ENCODE measurements around the gene AP2B1.
"Not testable (repeated sequence)": the region's sequence is repeated elsewhere in the genome, so short reads cannot be mapped to it uniquely, and the experiment has no call there.

Gene AP2B1

GRCh38 chr17:35750526-35751395 is 163.6 kb downstream of the AP2B1 start:
- DNase-seq = peak; percentile 80

- not testable (repeated sequence) for DNase-seq
Measured at GRCh38 chr17:35751541-35751940, 164.4 kb downstream of the AP2B1 start.

DNA sequence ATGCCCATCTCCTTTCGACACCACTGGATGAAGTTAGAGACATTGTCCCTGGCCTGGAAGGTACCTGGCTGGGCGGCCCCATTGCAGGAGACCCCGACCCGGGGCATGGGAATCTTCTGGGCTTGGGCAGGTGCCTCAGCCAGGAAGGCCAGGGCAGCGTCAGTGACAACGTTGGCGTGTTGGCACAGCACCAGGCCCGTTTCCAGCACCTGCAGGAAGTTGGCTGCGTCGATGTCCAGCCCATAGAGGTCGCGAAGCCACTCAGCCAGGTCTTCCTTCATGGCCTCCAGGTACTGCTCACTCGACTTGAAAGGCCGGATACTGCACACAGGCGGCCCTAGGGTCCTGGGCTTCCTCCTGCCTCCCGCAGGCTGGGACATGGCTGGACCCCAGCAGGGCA is 165.3 kb downstream of the AP2B1 start:
- no peak for DNase-seq

DNA sequence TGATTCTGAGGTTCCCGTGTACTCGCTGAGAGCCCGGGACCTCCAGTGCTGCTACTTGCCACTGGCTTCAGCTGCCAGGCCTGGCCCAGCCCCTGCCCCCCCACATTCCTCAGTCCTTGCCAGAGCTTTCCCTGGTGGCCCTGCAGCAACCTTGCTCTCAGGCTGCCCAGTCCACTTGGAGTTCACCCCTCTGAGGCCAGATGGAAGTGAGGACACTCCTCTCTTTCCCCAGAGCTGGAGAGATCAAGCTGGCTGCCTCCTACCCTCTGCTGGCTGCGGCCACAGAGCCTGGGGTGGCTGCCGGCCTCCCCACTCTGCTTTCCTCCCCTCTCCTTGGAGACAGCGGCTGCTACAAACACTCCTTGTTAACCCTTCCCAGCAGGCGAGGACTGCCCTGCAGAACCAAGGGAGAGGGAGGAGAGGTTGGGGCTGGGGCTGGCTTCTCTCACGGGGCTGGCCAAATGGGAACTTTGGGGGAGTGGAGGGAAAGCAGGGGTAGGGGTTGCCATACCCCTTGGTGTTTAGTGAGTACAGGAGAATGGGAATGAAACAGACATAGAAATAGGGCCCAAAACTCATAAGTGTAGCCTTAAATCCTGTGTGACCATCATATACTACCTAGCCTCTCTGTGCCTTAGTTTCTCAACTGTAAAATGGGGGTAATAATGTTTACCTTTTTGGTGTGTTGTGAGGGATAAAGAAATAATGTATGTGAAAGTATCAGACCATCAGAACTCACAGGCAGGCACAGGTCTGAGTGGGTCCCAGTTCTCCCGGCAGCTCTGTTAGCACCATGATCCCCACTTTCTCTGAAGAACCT is 166.0 kb downstream of the AP2B1 start, which contains the start of gene GAS2L2:
Gene GAS2L2 (minus strand): TSS at position 295 of the 820 bp plus-strand sequence. CDS start 389 bp downstream, outside the sequence.
- no peak for DNase-seq

GRCh38 chr17:35757243-35757642 is 170.1 kb downstream of the AP2B1 start:
- DNase-seq = no peak

DNA sequence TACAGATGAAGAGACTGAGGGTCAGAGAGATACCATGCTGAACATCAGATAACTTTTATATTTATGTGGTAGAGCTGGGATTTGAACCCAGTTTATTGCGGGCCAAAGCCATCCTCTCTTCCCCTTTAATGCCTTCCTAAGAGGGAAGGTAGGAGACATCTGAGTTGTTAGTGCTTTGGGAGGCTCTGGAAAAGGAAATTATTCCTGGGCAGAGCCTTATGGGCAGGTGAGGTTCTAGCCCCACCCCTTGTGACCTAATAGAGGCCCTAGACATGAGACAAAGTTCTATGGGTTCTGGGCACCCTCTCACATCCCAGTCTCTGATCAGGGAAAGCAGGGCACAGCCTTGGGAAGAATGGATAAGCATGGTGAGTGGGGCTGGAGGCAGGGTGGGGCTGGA is 173.5 kb downstream of the AP2B1 start, which contains the start of gene C17orf50:
Gene C17orf50 (plus strand): TSS at position 301 of the 400 bp plus-strand sequence. CDS start 55 bp downstream, at position 356.
- no peak for DNase-seq

DNA sequence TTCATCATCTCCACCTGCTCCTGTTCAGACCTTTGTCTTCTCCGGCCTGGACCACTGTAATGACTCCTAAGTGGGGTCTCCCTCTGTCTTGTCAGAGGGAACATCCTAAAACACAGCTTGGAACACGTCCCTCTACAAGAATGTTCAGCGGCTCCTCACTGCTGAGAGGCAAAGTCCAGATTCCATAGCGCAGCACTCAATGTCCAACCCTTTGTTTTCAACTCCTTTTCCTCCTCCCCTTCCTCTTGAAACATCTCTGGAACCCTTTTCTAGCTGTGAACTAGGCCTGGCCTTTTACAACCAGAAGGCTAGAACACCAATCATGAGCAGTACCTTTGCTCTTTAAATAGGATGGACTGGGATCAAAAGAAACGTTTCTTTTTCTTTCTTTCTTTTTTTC is 174.5 kb downstream of the AP2B1 start:
- DNase-seq = no peak

GRCh38 chr17:35763767-35764122 is 176.6 kb downstream of the AP2B1 start:
- no peak for DNase-seq

DNA sequence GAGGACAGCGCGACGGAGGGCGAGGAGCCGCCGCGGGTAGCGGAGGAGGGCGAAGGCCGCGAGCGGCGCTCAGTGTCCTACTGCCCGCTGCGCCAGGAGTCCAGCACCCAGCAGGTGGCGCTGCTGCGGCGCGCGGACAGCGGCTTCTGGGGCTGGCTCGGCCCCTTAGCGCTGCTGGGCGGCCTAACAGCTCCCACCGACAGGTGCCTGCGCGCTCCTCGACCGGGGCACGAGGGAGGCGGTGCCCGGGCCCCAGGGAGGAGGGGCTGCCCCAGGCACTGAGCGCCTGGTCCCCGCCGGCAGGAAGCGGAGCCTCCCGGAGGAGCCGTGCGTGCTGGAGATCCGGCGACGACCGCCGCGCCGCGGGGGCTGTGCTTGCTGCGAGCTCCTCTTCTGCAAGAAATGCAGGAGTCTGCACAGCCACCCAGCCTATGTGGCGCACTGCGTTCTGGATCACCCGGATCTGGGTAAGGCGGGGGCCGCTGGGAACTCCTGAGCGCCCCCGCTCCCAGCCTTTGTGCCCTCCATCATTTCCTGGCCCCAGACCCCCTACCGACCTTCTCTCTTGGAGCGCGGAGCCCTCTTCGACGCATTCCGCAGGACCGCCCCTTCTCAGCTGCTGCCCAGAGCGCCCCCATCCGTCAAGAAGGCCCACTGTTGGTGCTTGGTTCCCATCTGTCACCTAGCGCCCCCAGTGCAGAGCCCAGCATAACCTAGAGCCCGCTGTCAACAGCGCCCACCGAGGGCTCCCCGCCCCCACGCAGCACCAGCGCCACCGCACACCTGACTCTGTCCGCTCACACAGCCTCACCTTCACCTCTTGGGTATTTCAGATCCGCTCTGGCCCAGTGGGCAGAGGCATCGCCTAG is 177.2 kb downstream of the AP2B1 start:
- DNase-seq = peak; percentile 89

GRCh38 chr17:35765086-35765710 is 178.1 kb downstream of the AP2B1 start:
- no peak for DNase-seq

GRCh38 chr17:35765756-35766488 is 178.8 kb downstream of the AP2B1 start:
- DNase-seq = no peak

DNA sequence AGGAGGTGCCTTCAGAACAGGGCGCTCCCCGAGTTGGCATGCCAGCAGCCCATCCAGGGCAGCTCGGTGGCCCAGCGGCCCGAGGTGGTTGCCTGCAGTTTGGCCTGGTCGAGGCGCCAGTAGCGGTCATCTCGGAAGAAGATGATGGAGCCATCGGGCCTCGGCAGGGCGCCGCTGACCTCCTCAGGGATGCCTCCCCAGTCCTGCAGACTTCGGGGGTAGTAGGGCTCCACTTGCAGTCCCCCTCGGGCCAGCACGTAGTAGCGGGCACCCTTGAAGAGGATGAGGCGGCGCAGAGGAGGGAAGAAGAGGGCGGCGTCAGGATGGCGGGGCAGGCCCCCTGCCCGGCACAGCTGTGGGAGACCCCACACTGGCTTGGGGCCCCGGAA is 179.4 kb downstream of the AP2B1 start:
- no peak for DNase-seq

- peak; percentile 30 for DNase-seq
Measured at GRCh38 chr17:35766903-35767510, 179.9 kb downstream of the AP2B1 start.

DNA sequence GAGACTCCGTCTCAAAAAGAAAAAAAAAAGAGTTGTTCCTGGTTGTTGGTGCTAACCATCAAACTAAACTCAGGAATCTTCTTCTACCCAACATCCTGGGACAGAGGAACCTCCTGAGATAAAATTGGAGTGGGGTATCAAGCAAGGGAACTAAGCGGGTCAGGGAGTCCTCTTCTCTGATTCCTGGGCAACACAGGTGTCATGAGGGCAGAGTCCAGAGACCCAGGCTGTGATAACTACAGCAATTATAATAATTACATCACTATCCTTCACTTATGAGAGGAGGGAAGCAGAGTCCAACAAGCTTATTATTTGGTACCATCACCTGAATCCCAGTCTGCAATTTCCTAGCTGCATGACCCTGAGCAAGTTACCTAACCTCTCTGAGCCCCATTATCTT is 181.7 kb downstream of the AP2B1 start:
- DNase-seq = no peak

- no peak for DNase-seq
Measured at GRCh38 chr17:35769895-35770486, 182.9 kb downstream of the AP2B1 start.

- no peak for DNase-seq
Measured at GRCh38 chr17:35773129-35773528, 186.0 kb downstream of the AP2B1 start.

- no peak for DNase-seq
Measured at GRCh38 chr17:35773679-35774425, 186.7 kb downstream of the AP2B1 start.

- DNase-seq = no peak
Measured at GRCh38 chr17:35774499-35774898, 187.4 kb downstream of the AP2B1 start.

DNA sequence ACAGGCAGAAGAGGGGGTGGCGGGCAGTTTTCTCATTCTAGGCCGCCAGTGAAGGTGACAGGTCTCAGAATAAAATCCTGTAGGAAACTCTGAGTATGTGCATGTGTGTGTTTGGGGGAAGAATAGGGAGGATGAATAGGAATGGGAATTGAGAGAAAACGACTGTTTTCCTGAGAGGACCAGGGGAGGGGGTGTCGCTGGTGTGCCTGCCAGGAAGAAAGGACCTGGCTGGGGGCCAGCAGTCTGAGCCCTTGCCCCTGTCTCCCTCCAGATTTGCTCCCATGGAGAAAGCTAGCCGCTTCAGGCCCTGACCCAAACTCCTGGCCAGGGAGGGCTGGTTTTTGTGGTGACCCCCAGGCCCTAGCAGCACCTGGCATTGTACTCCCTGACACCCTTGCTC is 187.9 kb downstream of the AP2B1 start:
- no peak for DNase-seq

DNA sequence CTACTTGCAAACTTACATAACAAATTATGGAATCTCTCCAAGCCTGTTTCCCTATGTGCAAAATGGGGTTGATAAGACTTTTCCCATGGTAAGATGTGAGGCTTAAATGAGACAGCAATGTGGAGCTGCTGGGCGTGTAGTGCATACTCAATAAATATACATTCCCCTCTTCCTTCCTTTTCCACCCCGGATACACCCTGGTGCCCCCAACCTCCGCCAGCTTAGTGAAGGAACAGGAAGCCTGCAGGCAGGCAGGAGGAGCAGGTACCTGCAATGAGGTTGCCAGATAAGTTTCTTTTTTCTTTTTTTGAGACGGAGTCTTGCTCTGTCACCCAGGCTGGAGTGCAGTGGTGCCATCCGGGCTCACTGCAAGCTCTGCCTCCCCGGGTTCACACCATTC is 188.5 kb downstream of the AP2B1 start:
- no peak for DNase-seq
